ENCODE results near the gene AGPS.
A peak's percentile ranks its signal among the peaks of the same experiment; 100 is the strongest.
"Not testable (repeated sequence)": the region's sequence is repeated elsewhere in the genome, so short reads cannot be mapped to it uniquely, and the experiment has no call there.

Gene AGPS

GRCh38 chr2:177392373-177393202, at the start of gene AGPS:
TSS of gene AGPS (plus strand) at chr2:177392773. CDS start at chr2:177392790, 17 bp downstream.
- DNase-seq (ENCODE audit: low read depth, low spot score) = peak; percentile 47

- no peak for DNase-seq (ENCODE audit: low read depth, low spot score)
These were observed 48.8 kb upstream of the AGPS start for GRCh38 chr2:177343773-177344172.

GRCh38 chr2:177344316-177344715, 48.3 kb upstream of the AGPS start:
- no peak for DNase-seq (ENCODE audit: low read depth, low spot score)

GRCh38 chr2:177346192-177346591, 46.4 kb upstream of the AGPS start:
- no peak for DNase-seq (ENCODE audit: low read depth, low spot score)

- no peak for DNase-seq (ENCODE audit: low read depth, low spot score)
These were observed 45.0 kb upstream of the AGPS start for GRCh38 chr2:177347570-177347969.

- no peak for DNase-seq (ENCODE audit: low read depth, low spot score)
These were observed 44.4 kb upstream of the AGPS start for GRCh38 chr2:177348118-177348654.

- DNase-seq (ENCODE audit: low read depth, low spot score) = no peak
These were observed 43.6 kb upstream of the AGPS start for GRCh38 chr2:177348733-177349693.

GRCh38 chr2:177350624-177351023, 41.9 kb upstream of the AGPS start:
- DNase-seq (ENCODE audit: low read depth, low spot score) = not testable (repeated sequence)

GRCh38 chr2:177351121-177351520, 41.5 kb upstream of the AGPS start:
- DNase-seq (ENCODE audit: low read depth, low spot score) = not testable (repeated sequence)

GRCh38 chr2:177352441-177353186, 40.0 kb upstream of the AGPS start:
- no peak for DNase-seq (ENCODE audit: low read depth, low spot score)

- DNase-seq (ENCODE audit: low read depth, low spot score) = no peak
These were observed 39.4 kb upstream of the AGPS start for GRCh38 chr2:177353187-177353478.

- not testable (repeated sequence) for DNase-seq (ENCODE audit: low read depth, low spot score)
These were observed 38.0 kb upstream of the AGPS start for GRCh38 chr2:177354541-177354940.

- DNase-seq (ENCODE audit: low read depth, low spot score) = no peak
These were observed 36.7 kb upstream of the AGPS start for GRCh38 chr2:177355874-177356273.

GRCh38 chr2:177359836-177360595, 32.6 kb upstream of the AGPS start:
- DNase-seq (ENCODE audit: low read depth, low spot score) = no peak

GRCh38 chr2:177362499-177362898, 30.1 kb upstream of the AGPS start:
- no peak for DNase-seq (ENCODE audit: low read depth, low spot score)

- DNase-seq (ENCODE audit: low read depth, low spot score) = no peak
These were observed 29.2 kb upstream of the AGPS start for GRCh38 chr2:177363332-177363731.

GRCh38 chr2:177365764-177366163, 26.8 kb upstream of the AGPS start:
- not testable (repeated sequence) for DNase-seq (ENCODE audit: low read depth, low spot score)

- DNase-seq (ENCODE audit: low read depth, low spot score) = not testable (repeated sequence)
These were observed 24.6 kb upstream of the AGPS start for GRCh38 chr2:177368023-177368422.

- DNase-seq (ENCODE audit: low read depth, low spot score) = no peak
These were observed 13.2 kb upstream of the AGPS start for GRCh38 chr2:177379354-177379753.

- DNase-seq (ENCODE audit: low read depth, low spot score) = no peak
These were observed 12.4 kb upstream of the AGPS start for GRCh38 chr2:177380181-177380580.

GRCh38 chr2:177383935-177384334, 8.6 kb upstream of the AGPS start:
- DNase-seq (ENCODE audit: low read depth, low spot score) = no peak

All from activated CD4-positive, CD25-positive, alpha-beta regulatory T cell treated with anti-CD3 and anti-CD28 coated beads, Interleukin-2, amount 50 U/mL, for 16 hours (primary cell).